HCT116 (cell line): ENCODE measurements around the gene GNB1L.

Experiments
- CBX3 ChIP-seq: IDR thresholded peaks from 2 replicates; pipeline ENCODE4 v1.6.1; 2012; ENCODE audit warnings: low read depth
- CTCF ChIP-seq, 3 experiments: fragments of 200-600 bp in 1 of 3; sonication (generic) in 1 of 3; IDR thresholded peaks in 2 of 3; conservative IDR thresholded peaks in 1 of 3; 2 replicates each; pipeline ENCODE4 v1.5.1; 2012 to 2017; ENCODE audit warnings: low read depth in 2 of 3, low read length in 2 of 3, antibody characterized with exemption in 1 of 3, borderline replicate concordance in 1 of 3, control low read depth in 1 of 3, mild to moderate bottlenecking in 1 of 3, mixed read lengths in 1 of 3, mixed run types in 1 of 3, moderate library complexity in 1 of 3; ENCODE audit not compliant: insufficient read depth in 1 of 3
- EZH2 ChIP-seq: fragments of 200-600 bp; sonication (generic); IDR thresholded peaks from 2 replicates; pipeline ENCODE4 v1.6.1; 2017; ENCODE audit warnings: antibody characterized with exemption, mixed run types
- EZH2phosphoT487 ChIP-seq: fragments of 200-600 bp; IDR thresholded peaks from 2 replicates; pipeline ENCODE4 v1.6.1; 2018; ENCODE audit warnings: antibody characterized with exemption, borderline replicate concordance
- POLR2A ChIP-seq: IDR thresholded peaks from 2 replicates; pipeline ENCODE4 v1.7.0; 2011; ENCODE audit warnings: borderline replicate concordance; ENCODE audit not compliant: insufficient read depth, insufficient read length; ENCODE audit errors: extremely low read depth
- POLR2AphosphoS5 ChIP-seq: IDR thresholded peaks from 2 replicates; pipeline ENCODE4 v1.6.1; 2011; ENCODE audit warnings: mild to moderate bottlenecking, low read depth, low read length, moderate library complexity
- TCF7L2 ChIP-seq: IDR thresholded peaks from 2 replicates; pipeline ENCODE4 v1.7.0; 2011; ENCODE audit warnings: borderline replicate concordance, inconsistent platforms; ENCODE audit not compliant: insufficient read depth, insufficient read length; ENCODE audit errors: extremely low read depth
- YY1 ChIP-seq: IDR thresholded peaks from 2 replicates; pipeline ENCODE4 v1.6.1; 2011; ENCODE audit warnings: low read length, low read depth, moderate library complexity, mild to moderate bottlenecking; ENCODE audit not compliant: insufficient replicate concordance; ENCODE audit errors: extremely low read depth

DNA sequence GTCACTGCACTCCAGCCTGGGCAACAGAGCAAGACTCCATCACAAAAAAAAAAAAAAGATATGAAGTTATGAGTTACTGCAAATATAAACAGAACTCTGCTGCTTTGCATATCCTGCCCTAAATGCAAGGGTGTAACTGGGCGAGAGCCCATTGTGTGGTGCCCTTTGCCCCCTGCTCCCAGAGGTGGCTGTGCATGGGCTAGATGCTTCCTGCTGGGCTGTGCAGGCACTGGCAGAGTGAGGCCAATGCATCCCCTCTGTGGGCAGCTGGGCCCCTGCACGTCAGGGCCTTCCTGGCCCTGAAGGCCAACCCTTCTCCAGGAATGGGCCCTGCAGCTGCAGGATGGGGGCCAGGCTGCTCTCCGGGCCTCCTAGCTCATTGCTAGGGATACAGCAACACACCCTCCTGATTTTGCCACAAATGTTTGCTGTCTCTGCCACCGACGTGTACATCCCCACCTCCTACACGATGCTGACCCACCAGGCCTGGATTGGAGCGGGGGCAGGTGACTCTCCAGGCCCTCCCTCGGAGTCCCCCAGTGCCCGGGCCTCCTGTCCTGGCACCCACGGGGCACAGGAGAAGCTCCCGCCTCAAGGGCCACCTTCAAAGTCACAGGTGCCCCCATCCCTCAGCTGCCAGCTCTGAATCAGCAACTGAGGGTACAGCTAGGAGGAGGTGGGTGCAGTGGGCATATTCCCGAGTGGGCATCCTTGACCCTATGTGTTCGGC, 46.2 kb upstream of the GNB1L start:
- no peak for TF ChIP-seq POLR2AphosphoS5
- 0 out of 6 replicates have a peak, but pooled peaks of 1 of the 3 experiments have one; percentile 1 for TF ChIP-seq CTCF (IDR thresholded peaks at IDR 0.05 in 2 of 3, conservative IDR thresholded peaks at IDR 0.05 in 1 of 3; ENCODE audit: borderline replicate concordance in 1 of 3, insufficient read depth in 1 of 3, low read depth in 2 of 3, low read length in 2 of 3)
- TF ChIP-seq CBX3, result no peak
- no peak for TF ChIP-seq EZH2phosphoT487
- no peak for TF ChIP-seq TCF7L2
- no peak for TF ChIP-seq POLR2A
- TF ChIP-seq EZH2, result no peak
- TF ChIP-seq YY1, result no peak
